Hematopoietic multipotent progenitor cell treated with erythropoietin and hydrocortisone succinate and interleukin-3 and kit ligand, for 8 days (in vitro differentiated cells): Measurements from ENCODE around the gene RIBC2.

ENCODE experiments used
- DNase-seq: peaks from one replicate; pipeline ENCODE4 v3.0.0-alpha.2; 2015

The RIBC2 gene

DNA sequence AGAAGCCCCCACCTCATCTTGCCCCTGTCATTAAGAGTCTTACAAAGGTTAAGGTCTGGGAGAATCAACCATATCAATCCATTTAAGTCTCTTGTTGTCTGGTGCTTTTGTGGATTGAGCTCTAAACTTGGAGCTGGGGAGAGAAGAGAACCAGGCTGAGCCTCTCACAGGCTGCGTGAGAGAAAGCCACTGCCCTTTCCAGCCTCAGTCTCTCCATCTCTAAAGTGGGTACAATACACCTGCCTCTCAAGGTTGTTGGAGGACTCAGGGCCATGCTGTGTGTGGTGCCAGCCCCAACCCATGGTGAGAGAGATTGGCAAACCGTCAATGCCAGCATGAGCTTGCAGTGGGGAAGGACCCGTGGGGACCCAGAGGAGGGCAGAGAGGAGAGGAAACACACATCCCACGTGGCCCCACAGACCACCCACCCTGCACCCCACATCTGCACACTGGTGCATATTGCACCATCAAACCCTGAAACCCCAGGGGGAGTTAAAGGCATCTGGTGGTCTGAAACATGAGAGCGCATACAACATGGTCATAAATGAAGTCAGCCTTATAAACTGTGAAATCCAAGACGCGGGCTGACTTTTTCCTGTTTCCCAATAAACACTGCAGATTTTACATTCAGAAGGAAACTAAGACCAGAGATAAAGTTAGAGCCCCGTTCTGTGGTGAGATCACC, 61.7 kb downstream of the RIBC2 start:
- no peak for DNase-seq

DNA sequence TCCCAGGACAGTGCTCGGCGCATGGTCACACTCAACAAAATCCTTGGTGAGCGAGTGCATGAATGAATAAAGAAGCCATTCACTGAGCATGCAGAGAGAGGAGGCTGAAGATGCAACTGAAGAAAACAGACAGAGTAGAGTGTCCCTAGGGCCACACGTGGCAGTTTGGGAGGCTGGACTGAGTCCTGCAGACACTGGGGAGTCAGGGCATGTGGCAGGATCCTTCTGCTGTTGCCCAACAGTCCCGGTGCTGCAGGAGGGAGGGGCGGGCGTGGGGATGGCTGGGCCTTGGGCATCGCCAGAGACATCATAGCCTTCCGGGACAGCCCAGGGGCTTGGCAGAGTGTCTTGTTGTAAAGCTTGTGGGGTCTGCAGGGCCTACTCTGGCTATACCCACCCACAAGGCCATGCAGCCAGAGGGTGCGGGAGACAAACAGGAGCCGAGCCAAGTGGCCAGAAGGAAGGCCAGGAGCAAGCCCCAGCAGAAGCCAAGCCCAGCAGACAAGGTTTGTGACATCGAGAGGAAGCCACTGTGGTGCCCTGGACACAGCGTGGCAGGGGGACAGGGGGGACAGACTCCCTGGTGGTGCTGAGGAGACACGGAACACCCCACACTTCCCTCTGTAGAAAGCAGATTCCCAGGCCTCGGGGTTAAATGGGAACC, 62.5 kb downstream of the RIBC2 start:
- no peak for DNase-seq

DNA sequence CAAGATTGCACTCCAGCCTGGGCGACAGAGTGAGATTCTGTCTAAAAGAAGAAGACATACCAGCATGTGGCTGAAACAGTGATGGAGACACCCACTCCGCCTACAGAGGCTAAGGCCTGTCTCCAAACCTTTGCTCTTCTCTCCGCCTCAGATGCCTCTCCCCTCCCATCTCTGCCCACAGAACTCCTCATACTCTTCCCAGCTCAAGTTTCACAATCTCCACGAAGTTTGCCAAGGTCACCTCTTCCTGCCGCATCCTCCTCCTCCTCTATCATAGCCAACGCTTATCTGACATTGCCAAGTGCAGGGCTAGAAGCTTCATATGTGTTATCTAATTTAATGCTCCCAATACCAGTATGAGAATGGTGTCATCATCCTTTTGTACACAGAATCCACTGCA, 63.3 kb downstream of the RIBC2 start:
- no peak for DNase-seq

DNA sequence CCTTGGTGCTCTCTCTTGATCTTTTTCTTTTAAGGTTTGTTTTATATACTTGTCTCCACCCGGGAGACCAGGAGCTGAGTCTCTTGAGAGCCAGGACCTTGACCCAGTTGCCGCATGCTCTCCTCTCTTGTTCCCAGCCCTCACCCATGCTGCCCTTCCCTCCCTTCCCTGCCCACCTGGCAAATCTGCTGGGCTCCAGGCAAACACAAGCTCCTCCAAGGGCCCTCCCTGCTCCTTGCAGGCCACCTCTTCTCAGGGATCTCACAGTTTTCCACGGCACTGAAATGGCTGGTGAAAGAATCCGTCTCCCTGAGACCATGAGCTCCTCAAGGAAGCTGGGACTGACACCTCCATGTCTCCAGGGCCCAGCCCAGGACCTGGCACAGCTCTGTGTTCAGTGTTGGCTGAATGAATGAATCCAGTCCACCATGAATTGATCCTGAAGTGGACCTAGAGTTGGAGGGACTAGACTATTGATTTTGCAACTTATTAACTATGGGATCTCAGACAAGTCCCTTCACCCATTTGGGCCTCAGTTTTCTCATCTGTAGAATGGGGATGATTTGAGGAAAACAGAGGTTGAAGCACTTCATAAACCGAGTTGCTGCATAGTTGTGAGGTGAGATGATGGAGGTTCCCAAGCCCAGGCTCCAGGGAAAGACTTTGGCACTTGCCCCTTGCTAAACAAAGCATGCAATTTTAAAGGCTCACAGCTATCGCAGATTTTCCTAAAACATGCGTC, 64.0 kb downstream of the RIBC2 start:
- no peak for DNase-seq

DNA sequence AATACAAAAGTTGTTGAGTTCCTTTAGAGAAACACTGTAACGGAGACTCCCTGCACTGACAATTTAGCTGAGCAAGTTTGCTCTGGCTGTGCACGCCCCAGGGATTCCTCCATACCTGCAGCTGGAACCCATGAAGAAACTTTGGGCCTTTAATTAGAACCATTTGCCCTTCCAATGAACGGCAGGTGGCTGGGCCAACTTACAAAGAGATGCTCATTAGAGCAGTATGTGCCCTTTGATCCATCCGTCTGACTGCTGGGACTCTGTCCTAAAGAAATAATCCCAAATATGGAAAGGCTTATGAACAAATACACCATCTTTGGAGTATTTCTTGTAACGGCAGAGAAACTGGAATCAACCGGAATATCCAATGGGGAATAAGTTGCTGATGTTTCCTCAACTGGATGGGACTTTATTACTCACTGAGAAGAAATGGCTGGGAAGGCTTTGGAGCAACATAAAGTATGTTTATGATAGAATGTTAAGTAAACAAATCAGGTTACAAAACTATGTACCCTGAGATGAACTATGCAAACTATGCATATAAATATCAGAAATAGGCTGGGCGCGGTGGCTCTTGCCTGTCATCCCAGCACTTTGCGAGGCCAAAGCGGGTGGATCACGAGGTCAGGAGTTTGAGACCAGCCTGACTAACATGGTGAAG, 64.7 kb downstream of the RIBC2 start:
- DNase-seq = no peak

DNA sequence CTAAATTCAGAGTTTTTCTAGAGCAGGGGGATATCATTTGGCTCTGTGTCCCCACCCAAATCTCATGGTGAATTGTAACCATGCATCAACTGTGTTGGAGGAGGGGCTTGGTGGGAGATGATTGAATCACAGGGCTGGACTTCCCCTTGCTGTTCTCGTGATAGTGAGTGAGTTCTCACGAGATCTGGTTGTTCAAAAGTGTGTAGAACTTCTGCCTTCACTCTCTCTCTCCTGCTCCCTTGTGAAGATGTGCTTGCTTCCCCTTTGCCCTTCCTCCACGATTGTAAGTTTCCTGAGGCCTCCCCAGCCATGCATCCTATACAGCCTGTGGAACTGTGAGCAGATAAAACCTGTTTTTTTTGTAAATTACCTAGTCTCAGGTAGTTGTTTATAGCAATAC, 67.2 kb downstream of the RIBC2 start:
- DNase-seq = no peak

DNA sequence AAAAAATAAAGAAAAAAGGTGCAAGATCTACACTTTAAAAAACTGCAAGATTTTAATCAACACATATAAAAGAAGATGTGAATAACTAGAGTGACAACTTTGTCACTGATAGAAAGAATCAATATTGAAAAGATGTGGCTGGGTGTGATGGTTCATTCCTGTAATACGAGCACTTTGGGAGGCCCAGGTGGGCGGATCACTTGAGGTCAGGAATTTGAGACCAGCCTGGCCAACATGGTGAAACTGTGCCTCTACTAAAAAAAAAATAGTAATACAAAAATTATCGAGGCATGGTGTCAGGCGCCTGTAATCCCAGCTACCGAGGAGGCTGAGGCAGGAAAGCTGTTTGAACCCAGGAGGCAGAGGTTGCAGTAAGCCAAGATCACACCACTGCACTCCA, 68.2 kb downstream of the RIBC2 start:
- DNase-seq = no peak
